Fibroblast of the aortic adventitia (primary cell): ENCODE data around the gene PRKCA. TPM values are rescaled to one million over a fixed set of nuclear protein-coding genes. Genes with fewer than 3 reads are reported as not detected.

Experiments used
- DNase-seq: peaks from one replicate; pipeline ENCODE4 v3.0.0-alpha.2; 2010; ENCODE audit warnings: low read depth
- H3K4me3 ChIP-seq: 2 replicates; pipeline ENCODE4 v1.5.1; 2011; ENCODE audit warnings: low read depth, mild to moderate bottlenecking, control low read depth, low read length, moderate library complexity
- total RNA-seq: library from RNA; depleted of rRNA; stranded (reverse); fragments of >200 nt; gene quantifications from 2 replicates; pipeline ENCODE4 v1.2.3, GENCODE V29; 2012; ENCODE audit warnings: low replicate concordance
- TF ChIP-seq, protein P1 (sequence below): IDR thresholded peaks from 2 replicates; pipeline ENCODE4 v1.5.1; 2011; ENCODE audit warnings: mild to moderate bottlenecking, low read length, control low read depth, inconsistent platforms; ENCODE audit not compliant: insufficient read depth

Gene PRKCA
- total RNA-seq, 1 donor: 43.7 TPM

DNA sequence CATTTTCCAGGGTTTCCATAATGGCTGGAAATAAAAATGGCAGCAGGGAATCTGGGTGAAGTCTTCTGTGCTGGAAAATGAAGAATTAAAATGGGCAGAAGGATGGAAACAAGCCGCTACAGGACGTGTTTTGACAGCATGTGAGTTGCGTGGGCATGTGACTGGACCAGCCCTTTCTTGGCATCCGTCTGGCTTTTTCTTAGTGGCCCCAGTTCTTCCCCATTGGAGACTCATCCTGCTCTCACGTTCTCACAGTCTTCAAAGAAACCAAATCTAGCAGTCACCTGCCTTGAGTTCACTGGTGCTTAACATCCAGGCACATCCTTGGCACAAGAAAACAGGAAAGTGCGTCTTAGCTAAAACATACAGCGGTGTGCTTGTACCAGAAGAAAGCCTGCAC lies 352.4 kb downstream of the PRKCA start:
- DNase-seq: no peak
- no peak overlapping the region for H3K4me3 ChIP-seq
- TF ChIP-seq, protein P1, sequence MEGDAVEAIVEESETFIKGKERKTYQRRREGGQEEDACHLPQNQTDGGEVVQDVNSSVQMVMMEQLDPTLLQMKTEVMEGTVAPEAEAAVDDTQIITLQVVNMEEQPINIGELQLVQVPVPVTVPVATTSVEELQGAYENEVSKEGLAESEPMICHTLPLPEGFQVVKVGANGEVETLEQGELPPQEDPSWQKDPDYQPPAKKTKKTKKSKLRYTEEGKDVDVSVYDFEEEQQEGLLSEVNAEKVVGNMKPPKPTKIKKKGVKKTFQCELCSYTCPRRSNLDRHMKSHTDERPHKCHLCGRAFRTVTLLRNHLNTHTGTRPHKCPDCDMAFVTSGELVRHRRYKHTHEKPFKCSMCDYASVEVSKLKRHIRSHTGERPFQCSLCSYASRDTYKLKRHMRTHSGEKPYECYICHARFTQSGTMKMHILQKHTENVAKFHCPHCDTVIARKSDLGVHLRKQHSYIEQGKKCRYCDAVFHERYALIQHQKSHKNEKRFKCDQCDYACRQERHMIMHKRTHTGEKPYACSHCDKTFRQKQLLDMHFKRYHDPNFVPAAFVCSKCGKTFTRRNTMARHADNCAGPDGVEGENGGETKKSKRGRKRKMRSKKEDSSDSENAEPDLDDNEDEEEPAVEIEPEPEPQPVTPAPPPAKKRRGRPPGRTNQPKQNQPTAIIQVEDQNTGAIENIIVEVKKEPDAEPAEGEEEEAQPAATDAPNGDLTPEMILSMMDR: no peak

GRCh38 chr17:66655461-66655860 lies 353.0 kb downstream of the PRKCA start:
- no peak overlapping the region for H3K4me3 ChIP-seq
- DNase-seq: no peak
- TF ChIP-seq, protein P1: no peak

DNA sequence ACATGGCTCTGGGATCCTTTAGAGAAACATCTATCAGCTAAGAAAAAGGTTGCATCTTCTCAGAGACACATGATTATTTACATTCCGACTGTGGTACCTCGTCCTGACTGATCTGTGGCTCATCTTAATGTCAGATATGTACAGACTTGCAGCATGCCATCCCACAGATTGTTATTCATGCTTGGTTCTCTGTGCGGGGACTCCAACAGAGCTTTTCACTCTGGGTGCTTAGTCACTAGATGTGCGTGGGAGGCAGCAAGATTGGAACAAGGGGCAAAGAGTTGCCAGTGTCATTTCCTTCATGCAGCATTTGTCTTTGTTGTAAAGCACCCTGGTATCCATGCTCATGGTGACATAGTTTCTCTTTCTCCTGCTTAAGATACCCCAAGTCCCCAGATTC lies 353.4 kb downstream of the PRKCA start:
- no peak overlapping the region for H3K4me3 ChIP-seq
- TF ChIP-seq, protein P1: no peak
- DNase-seq: peak; percentile 49

- no peak overlapping the region for H3K4me3 ChIP-seq
- TF ChIP-seq, protein P1: no peak
- peak; percentile 35 for DNase-seq
Measured at GRCh38 chr17:66661411-66662256, 359.2 kb downstream of the PRKCA start.

DNA sequence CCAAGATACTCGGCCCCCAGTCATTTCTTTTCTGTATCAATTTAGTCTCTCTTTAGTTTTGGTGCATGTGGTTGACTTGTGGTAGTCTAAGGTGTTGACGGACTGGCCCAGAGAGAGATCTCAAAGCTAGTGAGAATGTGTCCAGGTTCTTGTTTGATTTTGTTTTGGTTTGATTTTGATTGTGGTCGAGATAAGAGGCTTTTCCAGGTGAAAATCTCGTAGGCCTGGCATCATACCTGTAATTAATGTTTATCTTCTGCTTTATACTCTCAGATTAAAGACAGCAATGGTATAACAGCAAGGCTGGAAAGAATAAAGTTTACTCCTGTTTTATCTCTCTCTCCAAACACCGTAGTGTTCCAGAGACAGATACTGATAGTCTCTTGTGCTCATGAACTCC lies 360.1 kb downstream of the PRKCA start:
- no peak overlapping the region for H3K4me3 ChIP-seq
- TF ChIP-seq, protein P1: no peak
- no peak for DNase-seq

- no peak overlapping the region for H3K4me3 ChIP-seq
- no peak for DNase-seq
- TF ChIP-seq, protein P1: no peak
Measured at GRCh38 chr17:66663041-66663606, 360.7 kb downstream of the PRKCA start.
